GM12872 (cell line): Measurements from ENCODE around the gene GPA33.

Experiments used
- CTCF ChIP-seq: IDR thresholded peaks from 3 replicates; pipeline ENCODE4 v1.5.1; 2011; ENCODE audit warnings: low read depth, mild to moderate bottlenecking, low read length, moderate library complexity; ENCODE audit not compliant: insufficient read depth

Gene GPA33

GRCh38 chr1:167105271-167106118 lies 15.3 kb upstream of the GPA33 start:
- TF ChIP-seq CTCF = no peak

GRCh38 chr1:167104256-167104633 lies 14.1 kb upstream of the GPA33 start:
- no peak for TF ChIP-seq CTCF

DNA sequence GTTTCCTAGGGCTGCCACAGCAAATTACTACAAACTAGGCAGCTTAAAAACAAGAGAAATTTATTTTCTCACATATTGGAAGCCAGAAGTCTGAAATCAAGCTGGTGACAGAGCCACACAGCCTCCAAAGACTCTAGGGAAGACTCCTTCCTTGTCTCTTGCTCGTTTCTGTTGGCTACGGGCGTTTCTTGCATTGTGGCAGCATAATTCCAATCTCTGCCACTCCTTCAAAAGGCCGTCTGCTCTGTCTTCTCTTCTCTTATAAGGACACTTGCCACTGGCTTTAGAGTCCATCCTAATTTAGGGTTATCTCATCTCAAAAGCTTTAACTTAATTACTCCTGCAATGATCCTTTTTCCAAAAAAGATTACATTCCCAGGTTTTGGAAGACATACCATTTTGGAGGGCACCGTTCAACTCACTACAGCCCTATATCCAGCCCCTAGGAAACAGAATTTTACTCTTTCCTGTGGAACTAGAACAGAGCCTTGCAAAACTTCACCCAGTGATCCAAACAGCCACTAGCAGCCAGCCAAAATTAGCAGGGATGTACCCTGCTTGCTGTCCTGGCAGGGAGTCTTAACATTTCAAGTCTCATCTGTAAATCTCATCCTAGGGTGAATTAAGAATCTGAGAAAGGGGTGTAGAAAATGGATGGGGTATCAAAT lies 12.9 kb upstream of the GPA33 start:
- no peak for TF ChIP-seq CTCF

DNA sequence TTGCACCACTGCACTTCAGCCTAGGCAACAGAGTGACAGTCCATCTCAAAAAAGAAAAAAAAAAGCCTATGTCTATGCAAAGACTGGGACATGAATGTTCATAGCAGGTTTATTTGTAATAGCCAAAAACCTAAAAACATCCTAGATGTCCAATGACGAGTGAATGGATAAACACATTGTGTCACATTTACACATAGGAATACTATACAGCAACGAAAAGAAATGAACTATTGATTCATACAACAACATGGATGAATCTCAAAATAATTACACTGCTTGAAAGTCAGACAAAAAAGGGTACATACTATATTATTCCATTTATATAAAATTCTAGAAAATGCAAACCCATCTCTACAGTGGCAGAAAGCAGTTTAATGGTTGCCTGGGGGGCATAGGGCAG lies 11.6 kb upstream of the GPA33 start:
- TF ChIP-seq CTCF = no peak

GRCh38 chr1:167100730-167101129 lies 10.6 kb upstream of the GPA33 start:
- TF ChIP-seq CTCF = no peak

- no peak for TF ChIP-seq CTCF
These were observed 9.7 kb upstream of the GPA33 start for GRCh38 chr1:167099851-167100250.

DNA sequence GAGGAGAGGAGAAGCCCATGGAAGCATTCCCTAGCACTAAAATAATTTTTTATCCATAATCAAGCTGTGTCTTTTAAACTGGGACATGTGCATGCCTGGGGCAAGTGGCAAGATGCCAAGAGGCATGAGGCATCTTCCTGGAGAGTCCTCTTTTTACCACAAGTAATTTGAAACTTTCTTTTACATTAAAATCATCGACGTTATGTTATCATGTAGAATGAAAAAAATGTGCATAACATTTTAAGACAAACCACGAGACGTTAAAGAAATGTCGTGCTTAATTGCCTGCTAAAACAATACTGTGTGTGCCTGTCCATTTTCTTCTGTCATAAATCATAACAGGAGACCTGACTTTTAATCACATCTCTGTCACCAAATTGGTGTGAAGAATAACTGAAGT lies 5.2 kb upstream of the GPA33 start:
- TF ChIP-seq CTCF = no peak
